ENCODE results near the gene MTFR1L.

The MTFR1L gene

DNA sequence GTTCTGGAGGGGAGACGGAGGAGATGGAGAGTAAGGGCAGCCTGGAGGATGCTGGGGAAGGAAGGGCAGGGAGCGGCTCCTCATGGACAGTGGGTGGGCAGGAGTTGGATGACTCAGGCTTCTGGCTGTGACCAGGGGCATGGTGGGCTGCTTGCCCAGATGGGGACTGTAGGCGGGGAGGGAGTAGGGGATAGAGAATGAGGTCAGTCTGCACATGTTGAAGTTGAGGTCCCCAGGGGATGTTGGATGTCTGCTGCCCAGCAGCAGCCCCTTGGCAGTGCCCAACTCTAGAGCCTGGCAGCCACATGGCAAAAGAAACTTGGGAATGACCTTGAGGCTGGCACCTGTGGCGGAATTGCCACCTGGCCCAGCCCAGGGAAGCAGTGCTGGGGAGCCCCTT is 13.3 kb upstream of the MTFR1L start:
- in situ Hi-C loops (cut with MboI; ENCODE audit: low sequenced_read_pairs, unreplicated experiment), result loop anchor here (25.0 kb wide), 1 partner anchor 394 kb away; the partner anchor contains the start of gene RHCE
- no peak for DNase-seq (ENCODE audit: low spot score)

DNA sequence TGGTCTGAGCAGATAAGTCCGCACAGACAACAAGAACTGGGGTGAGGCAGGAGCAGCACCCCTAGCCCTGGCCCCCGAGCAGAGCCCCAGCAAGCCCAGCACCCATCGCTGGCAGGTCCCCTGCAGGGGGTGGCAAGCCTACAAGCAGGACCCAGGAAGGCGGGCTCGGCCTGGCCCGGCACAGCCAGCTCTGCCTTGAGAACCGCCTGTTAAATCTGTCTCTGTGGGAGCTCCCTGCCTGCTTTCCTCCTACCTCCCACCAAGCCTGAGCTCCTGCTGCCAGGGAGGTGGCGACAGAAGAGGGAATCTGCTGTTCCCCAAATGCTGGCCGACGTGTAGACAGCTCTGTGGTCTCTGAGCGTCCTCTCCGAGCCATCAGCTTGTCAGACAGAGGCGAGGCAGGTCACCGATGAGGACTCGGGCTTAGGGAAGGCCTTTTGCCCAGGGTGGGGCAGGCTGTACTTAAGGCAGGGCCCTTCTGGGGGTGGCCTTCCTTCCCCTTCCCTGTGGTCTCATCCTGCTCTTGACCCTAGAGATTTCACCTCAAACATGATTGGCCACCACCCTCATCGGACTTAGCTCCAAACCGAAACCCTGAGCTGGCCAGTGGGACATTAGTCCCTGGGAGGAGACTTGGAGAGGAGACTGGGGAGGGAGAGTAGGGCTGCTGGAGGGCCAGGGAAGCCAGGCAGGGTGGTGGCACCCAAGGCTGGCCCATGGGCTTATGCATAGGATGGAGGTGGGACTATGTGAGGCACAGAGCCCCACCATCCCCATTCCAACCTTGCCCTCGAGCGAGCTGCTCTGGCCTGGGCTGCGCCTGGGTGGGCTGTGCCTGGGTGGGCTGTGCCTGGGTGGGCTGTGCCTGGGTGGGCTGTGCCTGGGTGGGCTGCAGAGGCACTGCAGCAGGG is 12.0 kb upstream of the MTFR1L start:
- no peak for DNase-seq (ENCODE audit: low spot score)
- in situ Hi-C loops (cut with MboI; ENCODE audit: low sequenced_read_pairs, unreplicated experiment), result loop anchor here (25.0 kb wide), 1 partner anchor 395 kb away; the partner anchor contains the start of gene RHCE
- TF ChIP-seq, protein P1, sequence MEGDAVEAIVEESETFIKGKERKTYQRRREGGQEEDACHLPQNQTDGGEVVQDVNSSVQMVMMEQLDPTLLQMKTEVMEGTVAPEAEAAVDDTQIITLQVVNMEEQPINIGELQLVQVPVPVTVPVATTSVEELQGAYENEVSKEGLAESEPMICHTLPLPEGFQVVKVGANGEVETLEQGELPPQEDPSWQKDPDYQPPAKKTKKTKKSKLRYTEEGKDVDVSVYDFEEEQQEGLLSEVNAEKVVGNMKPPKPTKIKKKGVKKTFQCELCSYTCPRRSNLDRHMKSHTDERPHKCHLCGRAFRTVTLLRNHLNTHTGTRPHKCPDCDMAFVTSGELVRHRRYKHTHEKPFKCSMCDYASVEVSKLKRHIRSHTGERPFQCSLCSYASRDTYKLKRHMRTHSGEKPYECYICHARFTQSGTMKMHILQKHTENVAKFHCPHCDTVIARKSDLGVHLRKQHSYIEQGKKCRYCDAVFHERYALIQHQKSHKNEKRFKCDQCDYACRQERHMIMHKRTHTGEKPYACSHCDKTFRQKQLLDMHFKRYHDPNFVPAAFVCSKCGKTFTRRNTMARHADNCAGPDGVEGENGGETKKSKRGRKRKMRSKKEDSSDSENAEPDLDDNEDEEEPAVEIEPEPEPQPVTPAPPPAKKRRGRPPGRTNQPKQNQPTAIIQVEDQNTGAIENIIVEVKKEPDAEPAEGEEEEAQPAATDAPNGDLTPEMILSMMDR (IDR thresholded peaks at IDR 0.05; ENCODE audit: borderline replicate concordance, control extremely low read depth, extremely low read depth, insufficient read depth, missing control alignments), result no peak

More for the DNA sequence above, 13.3 kb upstream of the MTFR1L start:
- TF ChIP-seq, protein P1 (IDR thresholded peaks at IDR 0.05; ENCODE audit: borderline replicate concordance, control extremely low read depth, extremely low read depth, insufficient read depth, missing control alignments), result no peak

DNA sequence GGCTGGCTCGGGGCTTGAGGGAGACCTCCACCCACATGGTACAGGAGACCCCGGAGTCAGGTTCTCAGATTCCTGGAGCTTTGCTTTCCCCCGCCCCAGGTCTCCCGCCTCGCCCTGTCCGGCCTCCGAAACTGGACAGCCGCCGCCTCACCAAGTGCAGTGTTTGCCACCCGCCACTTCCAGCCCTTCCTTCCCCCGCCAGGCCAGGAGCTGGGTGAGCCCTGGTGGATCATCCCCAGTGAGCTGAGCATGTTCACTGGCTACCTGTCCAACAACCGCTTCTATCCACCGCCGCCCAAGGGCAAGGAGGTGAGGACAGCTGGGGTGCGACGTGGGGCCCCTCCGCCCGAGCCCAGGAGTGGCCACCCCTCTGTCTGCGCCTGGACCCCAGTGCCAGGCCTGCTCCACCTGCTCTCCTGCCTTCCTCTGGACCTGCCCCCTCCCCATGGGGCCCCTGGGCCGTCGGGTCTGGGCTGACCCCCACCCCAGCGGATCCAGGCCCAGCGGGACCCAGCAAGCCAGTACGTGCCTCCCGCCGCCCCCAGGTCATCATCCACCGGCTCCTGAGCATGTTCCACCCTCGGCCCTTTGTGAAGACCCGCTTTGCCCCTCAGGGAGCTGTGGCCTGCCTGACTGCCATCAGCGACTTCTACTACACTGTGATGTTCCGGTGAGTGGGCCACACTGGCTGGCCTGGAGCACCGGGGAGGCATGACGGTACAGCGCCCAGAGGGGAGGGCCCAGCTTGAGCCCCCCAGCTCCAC is 11.1 kb upstream of the MTFR1L start:
- in situ Hi-C loops (cut with MboI; ENCODE audit: low sequenced_read_pairs, unreplicated experiment), result loop anchor here (25.0 kb wide), 1 partner anchor 396 kb away; the partner anchor contains the start of gene RHCE
- TF ChIP-seq, protein P1 (IDR thresholded peaks at IDR 0.05; ENCODE audit: borderline replicate concordance, control extremely low read depth, extremely low read depth, insufficient read depth, missing control alignments), result no peak
- DNase-seq (ENCODE audit: low spot score), result no peak

DNA sequence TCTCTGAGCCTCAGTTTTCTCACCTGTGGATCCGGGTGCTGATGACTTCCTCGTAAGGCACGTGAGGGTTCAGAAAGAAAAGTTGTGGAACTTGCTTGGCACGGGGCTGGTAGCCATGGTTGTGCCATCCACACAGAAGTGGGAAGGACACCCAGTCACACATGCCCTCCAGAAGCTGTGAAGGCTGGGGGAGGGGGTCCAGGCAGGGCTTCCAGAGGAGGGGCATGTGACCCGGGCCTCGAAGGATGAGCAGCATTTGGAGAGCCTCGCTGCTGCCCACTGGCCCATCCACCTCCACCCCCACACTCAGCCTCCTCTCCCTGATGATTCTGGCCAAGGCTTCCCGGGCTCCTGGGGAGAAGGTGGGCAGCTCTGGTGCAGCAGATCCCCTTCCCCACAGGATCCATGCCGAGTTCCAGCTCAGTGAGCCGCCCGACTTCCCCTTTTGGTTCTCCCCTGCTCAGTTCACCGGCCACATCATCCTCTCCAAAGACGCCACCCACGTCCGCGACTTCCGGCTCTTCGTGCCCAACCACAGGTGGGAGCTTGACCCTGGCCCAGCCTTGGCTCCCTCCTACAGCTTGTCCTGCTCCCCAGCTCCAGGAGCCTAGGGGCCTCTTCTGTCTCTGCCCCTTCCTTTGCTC is 10.3 kb upstream of the MTFR1L start:
- TF ChIP-seq, protein P1 (IDR thresholded peaks at IDR 0.05; ENCODE audit: borderline replicate concordance, control extremely low read depth, extremely low read depth, insufficient read depth, missing control alignments), result no peak
- in situ Hi-C loops (cut with MboI; ENCODE audit: low sequenced_read_pairs, unreplicated experiment), result loop anchor here (25.0 kb wide), 1 partner anchor 397 kb away; the partner anchor contains the start of gene RHCE
- peak; percentile 65 for DNase-seq (ENCODE audit: low spot score)

DNA sequence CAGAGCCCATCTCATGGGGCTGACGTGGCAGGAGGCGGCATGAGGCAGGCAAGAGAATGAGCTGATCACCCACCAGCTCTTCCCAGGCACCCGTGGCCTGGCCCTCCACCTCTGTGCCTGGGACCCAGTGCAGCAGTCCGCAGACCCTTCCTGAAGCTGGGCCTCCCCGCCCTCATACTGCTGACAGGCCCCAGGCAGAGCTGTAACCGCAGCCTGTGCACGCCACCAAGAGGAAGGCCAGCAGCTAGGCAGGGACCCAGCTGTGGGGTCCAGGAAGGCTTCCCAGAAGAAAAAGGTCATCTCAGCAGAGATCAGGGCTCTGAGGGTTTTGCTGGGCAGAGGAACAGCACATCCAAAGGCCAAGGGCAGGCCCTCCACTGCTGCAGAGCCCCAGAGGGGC is 9.8 kb upstream of the MTFR1L start:
- TF ChIP-seq, protein P1 (IDR thresholded peaks at IDR 0.05; ENCODE audit: borderline replicate concordance, control extremely low read depth, extremely low read depth, insufficient read depth, missing control alignments), result peak; percentile 3
- in situ Hi-C loops (cut with MboI; ENCODE audit: low sequenced_read_pairs, unreplicated experiment), result loop anchor here (25.0 kb wide), 1 partner anchor 398 kb away; the partner anchor contains the start of gene RHCE
- DNase-seq (ENCODE audit: low spot score), result peak; percentile 37
